H1 (cell line): ENCODE data around the gene KLHL30. TPM values are rescaled to one million over a fixed set of nuclear protein-coding genes. Genes with fewer than 3 reads are reported as not detected.

Experiments used
- CTCF ChIA-PET: fragments of 300-600 bp; sonication (Branson Sonifier 250); formaldehyde crosslinking; loops from one replicate; lab custom pipeline; 2021; ENCODE audit not compliant: partially characterized antibody; lab: Charles Lee
- POLR2A ChIA-PET: fragments of 300-600 bp; sonication (Branson Sonifier 250); formaldehyde crosslinking; loops from one replicate; lab custom pipeline; 2021; ENCODE audit warnings: inconsistent platforms; ENCODE audit not compliant: partially characterized antibody; lab: Charles Lee
- DNase-seq, 2 experiments: peaks; one replicate each; pipeline versions ENCODE4 v3.0.0 to v3.0.0-alpha.2; 2010 to 2022; ENCODE audit warnings: low spot score in 2 of 2, low read depth in 1 of 2, mixed read lengths in 1 of 2
- FAIRE-seq: peaks from 2 replicates; lab custom pipeline; 2011; peaks lifted over from hg19 to GRCh38; lab: Jason Lieb, UNC
- H2AFZ ChIP-seq: 2 replicates; pipeline ENCODE4 v1.8.1; 2012; ENCODE audit warnings: low read length, inconsistent platforms
- H2AK5ac ChIP-seq: 2 replicates; pipeline ENCODE4 v1.6.1; 2013; ENCODE audit warnings: low read depth, low read length
- H2BK120ac ChIP-seq: replicated peaks from 2 replicates; pipeline ENCODE3; 2013; ENCODE audit warnings: low read depth, low read length, inconsistent platforms
- H2BK12ac ChIP-seq: 2 replicates; pipeline ENCODE4 v1.6.1; 2013; ENCODE audit warnings: low read depth, low read length
- H2BK15ac ChIP-seq: 2 replicates; pipeline ENCODE4 v1.6.1; 2013; ENCODE audit warnings: low read length
- H2BK20ac ChIP-seq: 2 replicates; pipeline ENCODE4 v1.6.1; 2013; ENCODE audit warnings: low read length
- H2BK5ac ChIP-seq: 2 replicates; pipeline ENCODE4 v1.6.1; 2013; ENCODE audit warnings: low read depth, low read length
- H3K14ac ChIP-seq: 2 replicates; pipeline ENCODE4 v1.6.1; 2013; ENCODE audit warnings: inconsistent platforms; ENCODE audit not compliant: insufficient read length
- H3K18ac ChIP-seq: 2 replicates; pipeline ENCODE4 v1.6.1; 2013; ENCODE audit warnings: low read length; ENCODE audit errors: extremely low read depth
- H3K23ac ChIP-seq: 2 replicates; pipeline ENCODE4 v1.6.1; 2013; ENCODE audit warnings: inconsistent platforms; ENCODE audit not compliant: insufficient read length
- H3K23me2 ChIP-seq: 2 replicates; pipeline ENCODE4 v1.6.1; 2013; ENCODE audit warnings: low read depth, low read length
- H3K27ac ChIP-seq: 2 replicates; pipeline ENCODE4 v1.6.1; 2011; ENCODE audit warnings: low read depth, low read length, inconsistent platforms
- H3K27me3 ChIP-seq, 4 experiments: replicated peaks in 1 of 4; 1 replicate in 1 of 4; 2 replicates in 3 of 4; pipeline versions ENCODE4 v1.6.1 to v1.8.1; 2011 to 2013; ENCODE audit warnings: low read length in 3 of 4, mild to moderate bottlenecking in 3 of 4, inconsistent platforms in 2 of 4, mixed read lengths in 2 of 4, moderate library complexity in 1 of 4; ENCODE audit not compliant: control insufficient read depth in 3 of 4, insufficient read depth in 3 of 4; ENCODE audit errors: extremely low read depth in 1 of 4
- H3K36me3 ChIP-seq, 4 experiments: 2 replicates each; pipeline versions ENCODE4 v1.6.1 to v1.8.1; 2011 to 2013; ENCODE audit warnings: mild to moderate bottlenecking in 4 of 4, low read length in 3 of 4, moderate library complexity in 2 of 4, control low read depth in 1 of 4, inconsistent platforms in 1 of 4; ENCODE audit not compliant: insufficient read depth in 4 of 4, control insufficient read depth in 2 of 4
- H3K4ac ChIP-seq: replicated peaks from 2 replicates; pipeline ENCODE3; 2013; ENCODE audit warnings: low read length, low read depth, mixed read lengths, inconsistent platforms; ENCODE audit not compliant: insufficient read length
- H3K4me1 ChIP-seq, 4 experiments: replicated peaks in 1 of 4; 1 replicate in 1 of 4; 2 replicates in 3 of 4; pipeline versions ENCODE4 v1.6.1 to v1.8.1; 2011 to 2013; ENCODE audit warnings: low read length in 3 of 4, inconsistent platforms in 2 of 4, mixed read lengths in 1 of 4; ENCODE audit not compliant: insufficient read depth in 4 of 4, control insufficient read depth in 3 of 4
- H3K4me2 ChIP-seq, 2 experiments: 2 replicates each; pipeline versions ENCODE4 v1.6.1 to v1.8.1; 2011 to 2013; ENCODE audit warnings: low read depth in 2 of 2, low read length in 2 of 2, control low read depth in 1 of 2, inconsistent platforms in 1 of 2, mild to moderate bottlenecking in 1 of 2; ENCODE audit not compliant: insufficient read depth in 1 of 2
- H3K4me3 ChIP-seq, 4 experiments: fragments of 200-600, 300-600 bp in 1 of 4; sonication (generic), shearing (Covaris generic), sonication (Bioruptor Twin) in 1 of 4; 2 replicates each; pipeline versions ENCODE4 v1.5.1 to v1.8.1; 2011 to 2016; ENCODE audit warnings: low read length in 4 of 4, low read depth in 3 of 4, control low read depth in 2 of 4, inconsistent platforms in 2 of 4, mild to moderate bottlenecking in 2 of 4, mixed read lengths in 1 of 4, moderate library complexity in 1 of 4; ENCODE audit not compliant: insufficient read depth in 2 of 4; ENCODE audit errors: extremely low read depth in 1 of 4
- H3K56ac ChIP-seq: replicated peaks from 2 replicates; pipeline ENCODE3; 2013; ENCODE audit warnings: low read depth, mild to moderate bottlenecking, mixed read lengths, low read length, inconsistent platforms; ENCODE audit not compliant: insufficient read length
- H3K79me1 ChIP-seq: 2 replicates; pipeline ENCODE4 v1.6.1; 2013; ENCODE audit warnings: low read depth, low read length, control low read depth
- H3K79me2 ChIP-seq, 2 experiments: 2 replicates each; pipeline versions ENCODE4 v1.6.1 to v1.8.1; 2012 to 2013; ENCODE audit warnings: low read length in 2 of 2, mild to moderate bottlenecking in 2 of 2, inconsistent platforms in 1 of 2; ENCODE audit not compliant: insufficient read depth in 2 of 2, control insufficient read depth in 1 of 2
- H3K9ac ChIP-seq, 4 experiments: replicated peaks in 1 of 4; 1 replicate in 1 of 4; 2 replicates in 3 of 4; pipeline versions ENCODE4 v1.6.1 to v1.8.1; 2011 to 2013; ENCODE audit warnings: low read depth in 3 of 4, low read length in 3 of 4, control low read depth in 2 of 4, mild to moderate bottlenecking in 2 of 4, moderate library complexity in 2 of 4, inconsistent platforms in 1 of 4; ENCODE audit errors: extremely low read depth in 1 of 4
- H3K9me3 ChIP-seq, 2 experiments: 2 replicates each; pipeline versions ENCODE4 v1.6.1 to v1.8.1; 2012 to 2013; ENCODE audit warnings: mild to moderate bottlenecking in 2 of 2, moderate library complexity in 2 of 2, control low read depth in 1 of 2, inconsistent platforms in 1 of 2, low read depth in 1 of 2, low read length in 1 of 2, mixed read lengths in 1 of 2; ENCODE audit not compliant: insufficient read depth in 2 of 2
- H4K20me1 ChIP-seq, 2 experiments: replicated peaks in 1 of 2; 2 replicates each; pipeline versions ENCODE3 to v1.8.1; 2011 to 2013; ENCODE audit warnings: inconsistent platforms in 2 of 2, low read length in 2 of 2, mild to moderate bottlenecking in 1 of 2; ENCODE audit not compliant: insufficient read depth in 2 of 2, control insufficient read depth in 1 of 2
- H4K5ac ChIP-seq: 2 replicates; pipeline ENCODE4 v1.6.1; 2013; ENCODE audit warnings: low read length, low read depth, mixed read lengths, inconsistent platforms; ENCODE audit not compliant: insufficient read length
- H4K8ac ChIP-seq: 2 replicates; pipeline ENCODE4 v1.8.0; 2013; ENCODE audit warnings: mild to moderate bottlenecking, moderate library complexity, low read length, inconsistent platforms; ENCODE audit not compliant: insufficient read depth; ENCODE audit errors: extremely low read depth
- H4K91ac ChIP-seq: replicated peaks from 2 replicates; pipeline ENCODE3; 2013; ENCODE audit warnings: low read length, mixed read lengths, inconsistent platforms; ENCODE audit not compliant: insufficient read length
- CBX5 ChIP-seq: fragments of 300-800, 300-1000 bp; sonication (generic); IDR thresholded peaks from 2 replicates; pipeline ENCODE4 v1.7.1; 2016; ENCODE audit warnings: antibody characterized with exemption, low read length, low read depth
- CHD2 ChIP-seq: IDR thresholded peaks from 2 replicates; pipeline ENCODE4 v1.6.1; 2012; ENCODE audit warnings: low read length, improper control_type of control experiment
- CREB1 ChIP-seq: IDR thresholded peaks from 2 replicates; pipeline ENCODE4 v1.6.1; 2012; ENCODE audit warnings: inconsistent platforms
- KDM1A ChIP-seq: fragments of 200-600, 300-600 bp; sonication (generic); IDR thresholded peaks from 2 replicates; pipeline ENCODE4 v1.7.1; 2016; ENCODE audit warnings: mild to moderate bottlenecking, low read length, borderline replicate concordance
- NRF1 ChIP-seq: IDR thresholded peaks from 2 replicates; pipeline ENCODE4 v1.6.1; 2011; ENCODE audit warnings: mild to moderate bottlenecking, low read depth, low read length, improper control_type of control experiment
- POU5F1 ChIP-seq: IDR thresholded peaks from 2 replicates; pipeline ENCODE4 v1.6.1; 2011; ENCODE audit warnings: low read depth, mild to moderate bottlenecking, low read length, moderate library complexity
- RAD21 ChIP-seq, 2 experiments: IDR thresholded peaks in 1 of 2; conservative IDR thresholded peaks in 1 of 2; 2 replicates each; pipeline ENCODE4 v1.6.1; 2011; ENCODE audit warnings: low read depth in 2 of 2, low read length in 2 of 2, improper control_type of control experiment in 1 of 2, inconsistent platforms in 1 of 2, mild to moderate bottlenecking in 1 of 2, moderate library complexity in 1 of 2
- RXRA ChIP-seq: IDR thresholded peaks from 2 replicates; pipeline ENCODE4 v1.6.1; 2011; ENCODE audit warnings: low read depth, mild to moderate bottlenecking, low read length, moderate library complexity; ENCODE audit not compliant: insufficient read depth
- SAP30 ChIP-seq: fragments of 300-600 bp; sonication (generic); IDR thresholded peaks from 2 replicates; pipeline ENCODE4 v1.7.1; 2012; ENCODE audit warnings: low read length, moderate library complexity, mild to moderate bottlenecking, inconsistent platforms; ENCODE audit not compliant: insufficient read depth, insufficient replicate concordance
- SRF ChIP-seq: IDR thresholded peaks from 2 replicates; pipeline ENCODE4 v1.6.1; 2011; ENCODE audit warnings: mild to moderate bottlenecking, low read depth, low read length, moderate library complexity
- WGBS, 2 experiments: shearing (Covaris generic) in 1 of 2; methylation state at CpG; one replicate each; pipeline versions ENCODE4 v1.1.6 to v1.1.7; 2013 to 2015; ENCODE audit warnings: low lambda C conversion rate in 2 of 2, mixed read lengths in 2 of 2, inconsistent platforms in 1 of 2, low coverage in 1 of 2, missing lambda C conversion rate in 1 of 2; ENCODE audit not compliant: insufficient replicate concordance in 2 of 2, insufficient coverage in 1 of 2, insufficient read length in 1 of 2; ENCODE audit errors: extremely low coverage in 1 of 2, missing lambda C conversion rate in 1 of 2; 5-methylcytosine and 5-hydroxymethylcytosine counted together
- polyA plus RNA-seq, 7 experiments: library from polyadenylated mRNA; depleted of rRNA in 3 of 7; stranded (reverse) in 5 of 7; unstranded in 2 of 7; fragments of >200 nt in 5 of 7; fragments of 200-250 nt in 2 of 7; gene quantifications; 1 replicate in 5 of 7; 2 replicates in 1 of 7; 4 replicates in 1 of 7; pipeline versions ENCODE4 v1.2.1 to v1.2.3, GENCODE V29; 2011 to 2013; ENCODE audit warnings: missing spikeins in 2 of 7, mixed read lengths in 2 of 7
- total RNA-seq: library from RNA; stranded (reverse); fragmentation: NEBNext Ultra II Directional; extraction: Animal tissue kit (Norgen Biotek cat#: 25700); gene quantifications from 2 replicates; pipeline ENCODE4 v1.2.1, GENCODE V29; 2021
- TF ChIP-seq, protein P1 (sequence below), 3 experiments: IDR thresholded peaks; 1 replicate in 2 of 3; 2 replicates in 1 of 3; pipeline versions ENCODE4 v1.5.1 to v1.6.1; 2011; ENCODE audit warnings: low read length in 3 of 3, mild to moderate bottlenecking in 3 of 3, inconsistent platforms in 2 of 3, low read depth in 1 of 3, moderate library complexity in 1 of 3; ENCODE audit not compliant: insufficient read depth in 1 of 3; ENCODE audit errors: control extremely low read depth in 1 of 3

The KLHL30 gene
- total and polyA plus RNA-seq, 2 of the 8 experiments (the other 6 are each of a cell fraction or from before 2014, with no cell fraction given), result not detected

GRCh38 chr2:238102865-238103264 lies 35.6 kb upstream of the KLHL30 start:
- H3K36me3 ChIP-seq, result peaks cover 0 to 3% (median 0%) of the 10 kb centered on the region in 4 experiments; a peak in 1 of 8 replicates
- no peak overlapping the region for H2BK5ac ChIP-seq
- H3K9me3 ChIP-seq, result no peaks in the 10 kb centered on the region
- WGBS, 2 experiments, result 80% methylated on average over 10 of the region's 10 CpGs; no CpG with 5 or more reads in 1 of the 2 experiments
- H2AFZ ChIP-seq, result no peak overlapping the region
- no peak overlapping the region for H3K23ac ChIP-seq
- H3K4ac ChIP-seq, result no peak overlapping the region
- no peaks in the 10 kb centered on the region for H4K20me1 ChIP-seq
- H3K79me2 ChIP-seq, result no peaks in the 10 kb centered on the region
- no peak overlapping the region for H3K4me2 ChIP-seq
- H3K4me3 ChIP-seq, result no peak overlapping the region
- H3K56ac ChIP-seq, result no peak overlapping the region
- H3K27me3 ChIP-seq, result no peaks in the 10 kb centered on the region
- no peak overlapping the region for H2AK5ac ChIP-seq
- H3K23me2 ChIP-seq, result no peaks in the 10 kb centered on the region
- POLR2A ChIA-PET, result interaction anchor here (1.3 kb wide), 1 partner anchor 10 kb away, joined by 3 read pairs; no protein-coding TSS in a partner anchor
- FAIRE-seq (no peak), DNase-seq (no peak)
- H3K79me1 ChIP-seq, result no peaks in the 10 kb centered on the region
- no peak overlapping the region for H3K9ac ChIP-seq
- CTCF ChIA-PET, result interaction anchor here (1.2 to 1.6 kb wide), 3 partner anchors 12 to 50 kb away, joined by 4 to 7 read pairs (median 6); no protein-coding TSS in a partner anchor
- no peak overlapping the region for H3K27ac ChIP-seq
- no peak overlapping the region for H2BK20ac ChIP-seq
- H3K14ac ChIP-seq, result no peak overlapping the region
- 0 out of 2 replicates have a peak overlapping the region, but pooled peaks have one; percentile 50 for H2BK12ac ChIP-seq
- H2BK15ac ChIP-seq, result no peak overlapping the region
- H4K8ac ChIP-seq, result no peak overlapping the region
- H4K91ac ChIP-seq, result no peak overlapping the region
- no peak overlapping the region for H3K18ac ChIP-seq
- no peak overlapping the region for H4K5ac ChIP-seq
- H3K4me1 ChIP-seq, result peaks cover 0 to 16% (median 10%) of the 10 kb centered on the region in 4 experiments; a peak in 6 of 7 replicates
- H2BK120ac ChIP-seq, result no peak overlapping the region
- TF ChIP-seq NRF1 (no peak), CBX5 (no peak), SRF (no peak), CREB1 (no peak), POU5F1 (no peak), RAD21 (IDR thresholded peaks at IDR 0.05 in 1 of 2, conservative IDR thresholded peaks at IDR 0.05 in 1 of 2; ENCODE audit: low read depth in 2 of 2, low read length in 2 of 2) (no peak), KDM1A (no peak), SAP30 (no peak), CHD2 (no peak), RXRA (no peak)
- TF ChIP-seq, protein P1, sequence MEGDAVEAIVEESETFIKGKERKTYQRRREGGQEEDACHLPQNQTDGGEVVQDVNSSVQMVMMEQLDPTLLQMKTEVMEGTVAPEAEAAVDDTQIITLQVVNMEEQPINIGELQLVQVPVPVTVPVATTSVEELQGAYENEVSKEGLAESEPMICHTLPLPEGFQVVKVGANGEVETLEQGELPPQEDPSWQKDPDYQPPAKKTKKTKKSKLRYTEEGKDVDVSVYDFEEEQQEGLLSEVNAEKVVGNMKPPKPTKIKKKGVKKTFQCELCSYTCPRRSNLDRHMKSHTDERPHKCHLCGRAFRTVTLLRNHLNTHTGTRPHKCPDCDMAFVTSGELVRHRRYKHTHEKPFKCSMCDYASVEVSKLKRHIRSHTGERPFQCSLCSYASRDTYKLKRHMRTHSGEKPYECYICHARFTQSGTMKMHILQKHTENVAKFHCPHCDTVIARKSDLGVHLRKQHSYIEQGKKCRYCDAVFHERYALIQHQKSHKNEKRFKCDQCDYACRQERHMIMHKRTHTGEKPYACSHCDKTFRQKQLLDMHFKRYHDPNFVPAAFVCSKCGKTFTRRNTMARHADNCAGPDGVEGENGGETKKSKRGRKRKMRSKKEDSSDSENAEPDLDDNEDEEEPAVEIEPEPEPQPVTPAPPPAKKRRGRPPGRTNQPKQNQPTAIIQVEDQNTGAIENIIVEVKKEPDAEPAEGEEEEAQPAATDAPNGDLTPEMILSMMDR (IDR thresholded peaks at IDR 0.05; ENCODE audit: control extremely low read depth in 1 of 3, insufficient read depth in 1 of 3, low read depth in 1 of 3, low read length in 3 of 3), result no peak
